ENCODE data around the gene FXYD3. TPM values are rescaled to one million over a fixed set of nuclear protein-coding genes. Genes with fewer than 3 reads are reported as not detected.

The FXYD3 gene
- total RNA-seq, 2 experiments from 2014 or later, result not detected

DNA sequence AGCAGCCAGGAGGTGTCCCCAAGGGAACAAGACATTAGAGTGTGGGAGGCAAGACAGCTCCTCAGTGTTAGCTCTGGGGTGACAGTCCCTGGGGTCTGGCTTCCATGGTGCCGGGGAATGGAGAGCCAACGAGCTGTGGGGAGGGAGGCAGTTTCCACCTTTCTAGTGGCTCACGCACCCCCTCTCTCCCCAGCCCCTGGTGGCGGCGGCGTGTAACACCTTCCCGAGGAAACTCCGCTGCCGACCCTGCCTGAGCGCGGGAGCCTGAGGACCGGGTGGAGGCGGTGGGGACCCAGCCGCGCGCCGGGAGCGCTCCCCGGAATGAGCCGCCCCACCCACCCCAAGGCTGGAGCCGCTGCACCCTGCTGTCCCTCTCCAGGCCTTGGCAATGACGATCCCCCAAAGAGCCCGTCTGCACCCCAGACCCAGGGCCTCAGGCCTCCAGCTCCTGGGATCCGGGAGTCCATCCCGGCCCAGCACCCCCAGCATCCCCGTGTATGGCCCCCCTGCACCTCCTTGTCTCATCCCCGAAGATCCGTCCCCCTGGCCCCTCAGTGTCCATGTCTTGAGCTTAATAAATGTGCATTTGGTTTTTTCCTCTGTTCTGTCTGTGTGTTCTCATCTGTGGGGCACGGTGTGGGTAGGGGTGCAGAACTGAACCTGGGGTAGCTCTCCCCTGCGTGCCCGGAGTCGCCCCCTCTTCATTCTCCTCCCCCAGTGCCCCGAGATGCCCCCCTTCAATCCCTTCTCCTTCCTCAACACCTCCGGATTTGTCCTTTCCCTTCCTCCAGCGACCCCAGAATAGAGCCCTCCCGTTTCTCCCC is 38.3 kb downstream of the FXYD3 start:
- Mint-ChIP-seq H3K4me3 (peak overlapping the region; percentile 98), H3K4me1 (ENCODE audit: low read depth) (peaks cover 40% of the 10 kb centered on the region), H3K9me3 (no peaks in the 10 kb centered on the region), H3K27me3 (ENCODE audit: low read depth) (no peaks in the 10 kb centered on the region), H3K27ac (peak overlapping the region; percentile 99), H3K36me3 (ENCODE audit: low read depth) (peaks cover 43% of the 10 kb centered on the region)
- CTCF ChIA-PET, result interaction anchor here (0.6 to 4.1 kb wide), 11 partner anchors 11 to 532 kb away, joined by 3 to 35 read pairs (median 3); partner anchors contain the start of gene FXYD7
- intact Hi-C loops (cut with micrococcal nuclease), result loop anchor here (2.0 kb wide), 1 partner anchor 17 kb away; no protein-coding TSS in a partner anchor
- DNase-seq, result peak; percentile 83

DNA sequence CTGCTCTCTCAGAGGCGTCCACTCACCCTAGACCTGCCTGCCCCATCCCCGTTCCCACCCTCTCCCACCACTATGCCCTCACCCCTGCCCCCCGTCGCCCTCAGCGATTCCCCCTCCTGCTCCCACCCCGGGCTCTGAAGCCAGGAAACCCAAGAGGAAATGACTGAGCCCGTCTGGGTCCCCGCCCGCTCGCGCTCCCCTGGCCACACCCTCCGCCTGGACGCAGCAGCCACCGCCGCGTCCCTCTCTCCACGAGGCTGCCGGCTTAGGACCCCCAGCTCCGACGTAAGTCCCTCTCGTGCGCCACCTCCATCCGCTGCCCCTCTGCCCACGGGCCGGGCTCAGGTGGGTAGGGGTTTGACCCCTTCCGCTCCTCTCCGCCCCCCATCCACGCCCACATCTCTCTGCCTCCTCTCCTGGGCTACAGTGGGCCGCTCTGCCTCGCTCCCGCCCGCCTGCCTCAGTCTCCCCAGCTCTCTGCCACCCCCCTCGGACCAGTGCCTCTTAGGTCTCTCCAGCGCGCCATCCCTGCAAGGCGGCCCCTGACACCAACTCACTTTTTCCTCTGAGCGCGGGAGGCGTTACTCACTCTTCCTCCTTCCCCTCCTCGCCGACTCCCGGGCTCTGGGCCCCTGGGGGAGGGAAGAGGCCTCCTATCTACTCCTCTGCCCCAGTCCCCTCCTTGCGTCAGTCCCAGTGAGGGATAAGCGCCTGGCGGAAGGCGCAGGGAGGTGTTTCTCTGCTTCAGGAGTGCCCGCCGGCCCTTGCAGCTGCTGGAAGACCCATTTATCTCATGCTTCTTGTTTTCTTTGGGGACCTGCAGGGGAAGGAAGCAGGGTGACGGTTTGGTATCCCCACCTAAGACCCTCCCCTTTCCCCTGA is 39.1 kb downstream of the FXYD3 start, which contains the start of gene FXYD5:
Gene FXYD5, plus strand, starts transcription at position 211 of the 882 bp plus-strand sequence. CDS start 816 bp downstream, outside the sequence.
- Mint-ChIP-seq H3K4me3 (peak within 1 kb of the TSS; percentile 98), H3K27ac (peak within 1 kb of the TSS; percentile 99), H3K4me1 (ENCODE audit: low read depth) (peaks cover 47% of the 10 kb centered on the region), H3K9me3 (no peaks in the 10 kb centered on the region), H3K27me3 (ENCODE audit: low read depth) (no peaks in the 10 kb centered on the region), H3K36me3 (ENCODE audit: low read depth) (peaks cover 52% of the 10 kb centered on the region)
- intact Hi-C loops (cut with micrococcal nuclease), result loop anchor here (1.0 to 2.0 kb wide), 3 partner anchors 13 to 60 kb away; no protein-coding TSS in a partner anchor
- CTCF ChIA-PET, result interaction anchor here (0.6 to 4.1 kb wide), 10 partner anchors 12 to 533 kb away, joined by 3 to 35 read pairs (median 4); partner anchors contain the start of gene FXYD7
- peak; percentile 93 for DNase-seq

- H3K4me1 Mint-ChIP-seq (ENCODE audit: low read depth), result peaks cover 47% of the 10 kb centered on the region
- peaks cover 57% of the 10 kb centered on the region for H3K36me3 Mint-ChIP-seq (ENCODE audit: low read depth)
- no peaks in the 10 kb centered on the region for H3K27me3 Mint-ChIP-seq (ENCODE audit: low read depth)
- peak overlapping the region; percentile 98 for H3K4me3 Mint-ChIP-seq
- H3K9me3 Mint-ChIP-seq, result no peaks in the 10 kb centered on the region
- peak; percentile 59 for DNase-seq
- CTCF ChIA-PET, result no interaction called here
- intact Hi-C loops (cut with micrococcal nuclease), result loop anchor here (1.0 to 2.0 kb wide), 3 partner anchors 14 to 59 kb away; no protein-coding TSS in a partner anchor
- peak overlapping the region; percentile 99 for H3K27ac Mint-ChIP-seq
Observed at GRCh38 chr19:35155441-35155840, 39.8 kb downstream of the FXYD3 start.

DNA sequence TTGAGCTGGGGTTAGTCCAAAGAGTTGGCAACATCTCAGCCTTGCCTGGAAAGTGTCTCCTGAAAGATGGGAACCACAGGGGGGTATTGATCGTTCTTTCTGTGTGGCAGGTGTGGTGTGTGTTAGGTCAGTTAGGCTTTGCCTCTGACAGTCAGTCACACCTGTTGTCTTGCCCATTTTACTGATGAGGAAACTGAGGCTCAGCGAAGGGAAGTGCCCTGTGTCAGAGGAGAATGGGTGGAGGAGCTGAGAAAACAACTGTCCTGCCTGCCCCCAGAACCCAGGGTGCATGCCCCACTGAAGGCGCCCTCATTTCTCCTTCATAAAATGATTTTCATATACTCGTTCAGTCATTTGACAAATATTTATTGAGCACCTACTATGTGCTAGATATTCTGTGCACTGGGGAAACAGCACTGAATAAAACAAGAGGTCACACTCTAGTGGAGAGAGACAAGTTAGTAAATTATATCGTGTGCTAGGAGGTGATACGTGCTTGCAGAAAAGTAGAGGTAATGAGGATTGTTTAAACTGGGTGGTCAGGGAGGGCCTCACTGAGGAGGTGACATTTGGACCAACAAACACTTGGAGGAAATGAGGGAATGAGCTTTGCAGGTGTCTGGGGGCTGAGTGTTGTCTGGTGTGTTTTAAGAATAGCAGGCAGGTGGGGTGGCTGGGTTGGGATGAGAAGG is 40.5 kb downstream of the FXYD3 start:
- intact Hi-C loops (cut with micrococcal nuclease), result loop anchor here (1.0 to 2.0 kb wide), 3 partner anchors 15 to 58 kb away; no protein-coding TSS in a partner anchor
- H3K9me3 Mint-ChIP-seq, result no peaks in the 10 kb centered on the region

DNA sequence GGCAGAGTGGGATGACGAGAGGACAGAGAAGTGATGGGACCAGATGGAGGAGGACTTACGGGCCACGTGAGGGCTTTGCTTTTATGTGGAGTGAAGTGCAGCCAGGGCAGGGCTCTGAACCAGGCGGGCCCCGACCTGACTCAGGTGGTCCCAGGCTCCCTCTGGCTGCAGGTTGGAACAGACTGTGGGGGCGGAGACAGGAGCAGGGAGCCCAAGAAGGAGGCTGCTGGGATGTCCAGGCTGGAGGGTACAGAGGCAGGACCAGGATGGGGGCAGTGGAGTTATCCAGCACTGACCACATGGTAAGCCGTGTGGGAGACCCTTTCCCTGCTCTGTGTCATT is 41.0 kb downstream of the FXYD3 start:
- CTCF ChIA-PET, result no interaction called here
- Mint-ChIP-seq H3K4me1 (ENCODE audit: low read depth) (peaks cover 55% of the 10 kb centered on the region), H3K36me3 (ENCODE audit: low read depth) (peaks cover 69% of the 10 kb centered on the region), H3K9me3 (peaks cover 4% of the 10 kb centered on the region), H3K4me3 (peak overlapping the region; percentile 98), H3K27me3 (ENCODE audit: low read depth) (no peaks in the 10 kb centered on the region), H3K27ac (peak overlapping the region; percentile 99)
- intact Hi-C loops (cut with micrococcal nuclease), result no loop called here
- DNase-seq, result no peak

More for the DNA sequence above, 40.5 kb downstream of the FXYD3 start:
- CTCF ChIA-PET, result no interaction called here
- Mint-ChIP-seq H3K27me3 (ENCODE audit: low read depth) (no peaks in the 10 kb centered on the region), H3K4me3 (peak overlapping the region; percentile 98), H3K4me1 (ENCODE audit: low read depth) (peaks cover 50% of the 10 kb centered on the region), H3K36me3 (ENCODE audit: low read depth) (peaks cover 64% of the 10 kb centered on the region), H3K27ac (peak overlapping the region; percentile 99)
- DNase-seq, result no peak

DNA sequence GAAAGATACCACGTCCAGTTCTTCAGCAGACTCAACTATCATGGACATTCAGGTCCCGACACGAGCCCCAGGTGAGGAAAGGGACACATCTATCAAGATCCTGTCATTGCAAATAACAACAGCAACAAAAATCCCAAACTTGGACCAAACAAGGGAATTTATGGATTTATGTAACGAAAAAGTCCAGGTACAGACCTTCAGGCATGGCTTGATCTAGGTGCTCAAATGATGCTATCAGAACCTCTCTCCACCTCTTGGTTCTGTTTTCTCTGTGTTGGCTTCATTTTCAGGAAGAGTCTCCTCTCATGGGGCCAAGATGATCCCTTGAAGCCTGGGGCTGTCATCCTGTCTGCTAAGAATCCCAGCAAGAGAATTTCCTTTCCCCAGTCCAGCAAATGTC is 41.8 kb downstream of the FXYD3 start:
- Mint-ChIP-seq H3K27ac (peak overlapping the region; percentile 86), H3K36me3 (ENCODE audit: low read depth) (peaks cover 77% of the 10 kb centered on the region), H3K4me1 (ENCODE audit: low read depth) (peaks cover 56% of the 10 kb centered on the region), H3K27me3 (ENCODE audit: low read depth) (no peaks in the 10 kb centered on the region), H3K9me3 (peaks cover 8% of the 10 kb centered on the region), H3K4me3 (peak overlapping the region; percentile 44)
- intact Hi-C loops (cut with micrococcal nuclease), result no loop called here
- no peak for DNase-seq
- CTCF ChIA-PET, result no interaction called here

DNA sequence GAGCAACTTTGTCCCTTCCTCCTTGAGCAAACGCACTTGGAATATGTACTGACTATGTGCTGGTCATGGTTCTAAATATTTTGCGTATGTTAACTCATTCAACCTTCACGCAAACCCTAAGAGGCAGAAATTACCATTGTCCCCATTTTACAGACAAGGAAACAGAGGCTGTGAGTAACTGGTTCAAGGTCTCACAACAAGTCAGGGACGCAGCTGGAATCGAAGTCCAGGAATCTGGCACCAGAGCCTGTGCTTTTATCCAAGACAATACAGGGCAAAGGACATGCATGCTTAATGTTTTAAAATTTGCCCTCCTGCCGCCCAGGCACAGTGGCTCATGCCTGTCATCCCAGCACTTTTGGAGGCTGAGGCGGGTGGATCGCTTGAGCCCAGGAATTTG is 44.0 kb downstream of the FXYD3 start:
- Mint-ChIP-seq H3K36me3 (ENCODE audit: low read depth) (peaks cover 98% of the 10 kb centered on the region), H3K4me3 (no peak overlapping the region), H3K9me3 (peaks cover 23% of the 10 kb centered on the region), H3K27me3 (ENCODE audit: low read depth) (no peaks in the 10 kb centered on the region), H3K27ac (peak overlapping the region; percentile 56), H3K4me1 (ENCODE audit: low read depth) (peaks cover 55% of the 10 kb centered on the region)
- CTCF ChIA-PET, result no interaction called here
- intact Hi-C loops (cut with micrococcal nuclease), result no loop called here
- DNase-seq, result no peak

- peaks cover 58% of the 10 kb centered on the region for H3K4me1 Mint-ChIP-seq (ENCODE audit: low read depth)
- intact Hi-C loops (cut with micrococcal nuclease), result no loop called here
Observed at GRCh38 chr19:35160629-35161433, 45.2 kb downstream of the FXYD3 start.

GRCh38 chr19:35161434-35161743 is 45.8 kb downstream of the FXYD3 start:
- no peak overlapping the region for H3K4me3 Mint-ChIP-seq
- peaks cover 39% of the 10 kb centered on the region for H3K9me3 Mint-ChIP-seq
- peaks cover 99% of the 10 kb centered on the region for H3K36me3 Mint-ChIP-seq (ENCODE audit: low read depth)
- CTCF ChIA-PET, result interaction anchor here (0.5 to 1.6 kb wide), 3 partner anchors 20 to 566 kb away, joined by 3 to 7 read pairs (median 3); no protein-coding TSS in a partner anchor
- intact Hi-C loops (cut with micrococcal nuclease), result no loop called here
- H3K27me3 Mint-ChIP-seq (ENCODE audit: low read depth), result no peaks in the 10 kb centered on the region
- no peak overlapping the region for H3K27ac Mint-ChIP-seq
- peaks cover 57% of the 10 kb centered on the region for H3K4me1 Mint-ChIP-seq (ENCODE audit: low read depth)
- no peak for DNase-seq

More at GRCh38 chr19:35160629-35161433, 45.2 kb downstream of the FXYD3 start:
- CTCF ChIA-PET, result interaction anchor here (0.5 to 1.6 kb wide), 4 partner anchors 19 to 567 kb away, joined by 3 to 7 read pairs (median 4); no protein-coding TSS in a partner anchor
- Mint-ChIP-seq H3K27me3 (ENCODE audit: low read depth) (no peaks in the 10 kb centered on the region), H3K27ac (no peak overlapping the region), H3K9me3 (peaks cover 34% of the 10 kb centered on the region), H3K4me3 (no peak overlapping the region), H3K36me3 (ENCODE audit: low read depth) (peaks cover 99% of the 10 kb centered on the region)
- no peak for DNase-seq

DNA sequence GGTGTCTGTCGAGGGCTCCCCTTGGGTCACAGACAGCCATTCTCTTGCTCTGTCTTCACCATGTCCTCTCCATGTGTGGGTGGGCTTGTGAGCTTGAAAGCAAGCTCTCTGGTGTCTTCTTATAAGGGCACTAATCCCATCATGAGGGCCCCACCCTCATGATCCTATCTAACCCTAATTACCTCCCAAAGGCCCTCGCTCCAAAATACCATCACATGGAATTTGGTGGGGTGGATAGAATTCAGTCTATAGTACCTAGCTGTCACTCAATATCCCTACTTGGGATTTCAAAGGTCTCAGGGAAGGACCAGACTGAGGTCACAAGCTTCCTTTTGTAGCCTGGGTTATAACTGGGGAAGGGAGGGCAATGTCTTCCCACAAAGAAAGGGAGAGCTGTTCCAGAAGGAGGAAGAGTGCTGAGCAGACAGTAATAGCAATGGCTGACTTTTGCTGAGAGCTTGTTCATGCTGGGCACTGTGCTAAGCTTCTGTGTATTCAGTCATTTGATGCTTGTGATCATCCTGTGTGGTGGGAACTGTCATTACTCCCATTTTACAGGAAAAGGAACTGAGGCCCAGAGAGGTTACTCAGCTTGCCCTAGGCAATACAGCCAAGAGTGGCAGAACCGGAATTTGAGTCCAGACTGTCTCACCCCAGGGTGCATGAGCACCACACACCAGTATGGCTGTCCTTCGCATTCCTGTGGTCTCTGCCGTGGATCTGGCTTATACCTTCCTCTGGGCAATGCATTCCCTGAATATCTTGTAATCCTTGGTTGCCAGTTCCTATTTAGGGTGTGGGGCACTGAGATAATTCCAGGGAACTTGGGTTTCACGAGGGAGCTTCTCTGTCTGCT is 47.1 kb downstream of the FXYD3 start:
- CTCF ChIA-PET, result interaction anchor here (1.1 to 1.2 kb wide), 3 partner anchors 10 to 27 kb away, joined by 3 read pairs; partner anchors contain the start of gene LGI4
- DNase-seq, result no peak
- H3K4me3 Mint-ChIP-seq, result no peak overlapping the region
- peaks cover 43% of the 10 kb centered on the region for H3K9me3 Mint-ChIP-seq
- peaks cover 98% of the 10 kb centered on the region for H3K36me3 Mint-ChIP-seq (ENCODE audit: low read depth)
- intact Hi-C loops (cut with micrococcal nuclease), result no loop called here
- no peaks in the 10 kb centered on the region for H3K27me3 Mint-ChIP-seq (ENCODE audit: low read depth)
- H3K27ac Mint-ChIP-seq, result peak overlapping the region; percentile 56
- H3K4me1 Mint-ChIP-seq (ENCODE audit: low read depth), result peaks cover 59% of the 10 kb centered on the region

Measured in activated naive CD4-positive, alpha-beta T cell treated with anti-CD3 and anti-CD28 coated beads for 36 hours (primary cell).